Hepatocyte (in vitro differentiated cells): Measurements from ENCODE around the gene ACSBG1.

Experiments
- CTCF ChIP-seq: fragments of 200-600 bp; sonication (generic); IDR thresholded peaks from 2 replicates; pipeline ENCODE4 v1.5.1; 2016; ENCODE audit warnings: antibody characterized with exemption, mild to moderate bottlenecking; ENCODE audit not compliant: poor library complexity
- EZH2 ChIP-seq: fragments of 200-600 bp; sonication (generic); IDR thresholded peaks from 2 replicates; pipeline ENCODE4 v1.6.1; 2016; ENCODE audit warnings: antibody characterized with exemption, mild to moderate bottlenecking, borderline replicate concordance

DNA sequence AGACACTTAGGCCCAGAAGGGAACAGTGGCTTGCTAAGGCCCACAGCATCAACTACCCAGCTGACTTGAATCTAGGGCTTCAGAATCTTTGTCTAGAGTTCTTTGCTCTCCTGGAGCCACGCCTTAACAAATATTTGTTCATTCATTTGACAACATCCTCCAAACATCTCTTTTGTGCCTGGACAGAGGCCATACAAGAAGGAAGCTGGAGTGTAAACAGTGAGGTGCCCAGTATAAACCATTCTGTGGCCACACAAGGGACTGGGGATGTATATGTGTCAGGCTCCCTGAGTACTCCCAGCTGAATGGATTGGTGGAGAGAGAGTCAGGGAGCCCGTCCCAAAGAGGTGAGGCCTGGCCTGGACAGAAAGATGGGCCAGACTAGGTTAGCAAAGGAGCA lies 106.5 kb downstream of the ACSBG1 start:
- TF ChIP-seq CTCF: no peak
- TF ChIP-seq EZH2: no peak
